Measurements from ENCODE around the gene MYRIP.

Gene MYRIP

GRCh38 chr3:40208251-40208650 is 398.8 kb downstream of the MYRIP start:
- Histone ChIP-seq H3K27me3 (no peaks in the 10 kb centered on the region), H3K27ac (no peak overlapping the region), H3K9me3 (no peaks in the 10 kb centered on the region), H3K4me3 (ENCODE audit: low read depth in 1 of 2, low read length in 1 of 2) (no peak overlapping the region), H3K4me1 (ENCODE audit: control insufficient read depth in 1 of 2, insufficient read depth in 1 of 2, low read depth in 1 of 2, low read length in 1 of 2) (no peaks in the 10 kb centered on the region), H3K36me3 (no peaks in the 10 kb centered on the region)
- TF ChIP-seq CTCF (IDR thresholded peaks at IDR 0.05): no peak

GRCh38 chr3:40211579-40211978 is 402.2 kb downstream of the MYRIP start:
- TF ChIP-seq CTCF (IDR thresholded peaks at IDR 0.05): no peak
- H3K36me3 ChIP-seq: no peaks in the 10 kb centered on the region
- no peaks in the 10 kb centered on the region for H3K4me1 ChIP-seq (ENCODE audit: control insufficient read depth in 1 of 2, insufficient read depth in 1 of 2, low read depth in 1 of 2, low read length in 1 of 2)
- H3K4me3 ChIP-seq (ENCODE audit: low read depth in 1 of 2, low read length in 1 of 2): no peak overlapping the region
- no peaks in the 10 kb centered on the region for H3K9me3 ChIP-seq
- no peak overlapping the region for H3K27ac ChIP-seq
- no peaks in the 10 kb centered on the region for H3K27me3 ChIP-seq

GRCh38 chr3:40213556-40213955 is 404.1 kb downstream of the MYRIP start:
- Histone ChIP-seq H3K4me1 (ENCODE audit: control insufficient read depth in 1 of 2, insufficient read depth in 1 of 2, low read depth in 1 of 2, low read length in 1 of 2) (no peaks in the 10 kb centered on the region), H3K36me3 (no peaks in the 10 kb centered on the region), H3K27ac (no peak overlapping the region), H3K4me3 (ENCODE audit: low read depth in 1 of 2, low read length in 1 of 2) (no peak overlapping the region), H3K27me3 (no peaks in the 10 kb centered on the region), H3K9me3 (no peaks in the 10 kb centered on the region)
- no peak for TF ChIP-seq CTCF (IDR thresholded peaks at IDR 0.05)

GRCh38 chr3:40215015-40215414 is 405.6 kb downstream of the MYRIP start:
- Histone ChIP-seq H3K4me1 (ENCODE audit: control insufficient read depth in 1 of 2, insufficient read depth in 1 of 2, low read depth in 1 of 2, low read length in 1 of 2) (no peaks in the 10 kb centered on the region), H3K4me3 (ENCODE audit: low read depth in 1 of 2, low read length in 1 of 2) (no peak overlapping the region), H3K27ac (no peak overlapping the region), H3K27me3 (no peaks in the 10 kb centered on the region), H3K9me3 (no peaks in the 10 kb centered on the region), H3K36me3 (no peaks in the 10 kb centered on the region)
- no peak for TF ChIP-seq CTCF (IDR thresholded peaks at IDR 0.05)

- H3K27ac ChIP-seq: no peak overlapping the region
Observed at GRCh38 chr3:40216471-40216870, 407.1 kb downstream of the MYRIP start.

More at GRCh38 chr3:40216471-40216870, 407.1 kb downstream of the MYRIP start:
- Histone ChIP-seq H3K9me3 (no peaks in the 10 kb centered on the region), H3K36me3 (no peaks in the 10 kb centered on the region), H3K27me3 (no peaks in the 10 kb centered on the region), H3K4me1 (ENCODE audit: control insufficient read depth in 1 of 2, insufficient read depth in 1 of 2, low read depth in 1 of 2, low read length in 1 of 2) (no peaks in the 10 kb centered on the region), H3K4me3 (ENCODE audit: low read depth in 1 of 2, low read length in 1 of 2) (no peak overlapping the region)
- no peak for TF ChIP-seq CTCF (IDR thresholded peaks at IDR 0.05)
